ENCODE results near the gene ECHDC3. TPM values are rescaled to one million over a fixed set of nuclear protein-coding genes. Genes with fewer than 3 reads are reported as not detected.

ECHDC3 gene
- total RNA-seq, 2 experiments from 2014 or later, result not detected

GRCh38 chr10:11798845-11799735, 56.9 kb downstream of the ECHDC3 start:
- Histone ChIP-seq H3K36me3 (ENCODE audit: insufficient read depth, low read length) (no peaks in the 10 kb centered on the region), H3K4me1 (ENCODE audit: insufficient read depth, low read length, poor library complexity, severe bottlenecking) (peaks cover 10% of the 10 kb centered on the region), H3K27ac (ENCODE audit: low read depth, low read length, poor library complexity, severe bottlenecking) (no peak overlapping the region), H3K4me3 (ENCODE audit: low read depth, low read length, poor library complexity, severe bottlenecking) (no peak overlapping the region), H3K4me2 (ENCODE audit: low read length) (0 out of 2 replicates have a peak overlapping the region, but pooled peaks have one; percentile 18), H3K9me2 (ENCODE audit: insufficient read depth, low read length) (no peaks in the 10 kb centered on the region), H3K9me3 (ENCODE audit: low read length) (no peaks in the 10 kb centered on the region), H2AFZ (ENCODE audit: low read length) (peak overlapping the region; percentile 73), H3K79me2 (ENCODE audit: insufficient read depth, low read depth, low read length) (no peaks in the 10 kb centered on the region), H4K20me1 (ENCODE audit: insufficient read depth, low read length) (no peaks in the 10 kb centered on the region)
- CTCF ChIA-PET (ENCODE audit: unreplicated experiment), result interaction anchor here (0.6 kb wide), 1 partner anchor 317 kb away, joined by 3 read pairs; no protein-coding TSS in a partner anchor
- TF ChIP-seq CTCF (conservative IDR thresholded peaks at IDR 0.05; ENCODE audit: low read length) (no peak), EZH2phosphoT487 (IDR thresholded peaks at IDR 0.05; ENCODE audit: borderline replicate concordance, low read depth, low read length) (no peak)
- BruUV-seq (replicated peaks), result no TSS peak
- peak; percentile 4 for DNase-seq (ENCODE audit: low spot score)
- intact Hi-C loops (cut with micrococcal nuclease; ENCODE audit: unreplicated experiment), result no loop called here
- POLR2A ChIA-PET, result interaction anchor here (0.5 to 0.6 kb wide), 3 partner anchors 195 to 872 kb away, joined by 3 read pairs; no protein-coding TSS in a partner anchor

GRCh38 chr10:11799736-11800080, 57.5 kb downstream of the ECHDC3 start:
- no peak for TF ChIP-seq CTCF (conservative IDR thresholded peaks at IDR 0.05; ENCODE audit: low read length)
- TF ChIP-seq EZH2phosphoT487 (IDR thresholded peaks at IDR 0.05; ENCODE audit: borderline replicate concordance, low read depth, low read length), result no peak
- ChIA-PET POLR2A (interaction anchor here (0.6 kb wide), 1 partner anchor 401 kb away, joined by 3 read pairs; no protein-coding TSS in a partner anchor), CTCF (ENCODE audit: unreplicated experiment) (interaction anchor here (0.6 kb wide), 1 partner anchor 317 kb away, joined by 3 read pairs; no protein-coding TSS in a partner anchor)
- Histone ChIP-seq H2AFZ (ENCODE audit: low read length) (no peak overlapping the region), H3K4me2 (ENCODE audit: low read length) (no peak overlapping the region), H3K9me2 (ENCODE audit: insufficient read depth, low read length) (no peaks in the 10 kb centered on the region), H3K4me1 (ENCODE audit: insufficient read depth, low read length, poor library complexity, severe bottlenecking) (peaks cover 10% of the 10 kb centered on the region), H3K36me3 (ENCODE audit: insufficient read depth, low read length) (no peaks in the 10 kb centered on the region), H3K79me2 (ENCODE audit: insufficient read depth, low read depth, low read length) (no peaks in the 10 kb centered on the region), H4K20me1 (ENCODE audit: insufficient read depth, low read length) (no peaks in the 10 kb centered on the region), H3K4me3 (ENCODE audit: low read depth, low read length, poor library complexity, severe bottlenecking) (no peak overlapping the region), H3K9me3 (ENCODE audit: low read length) (no peaks in the 10 kb centered on the region), H3K27ac (ENCODE audit: low read depth, low read length, poor library complexity, severe bottlenecking) (no peak overlapping the region)
- no TSS peak for BruUV-seq (replicated peaks)
- no peak for DNase-seq (ENCODE audit: low spot score)
- intact Hi-C loops (cut with micrococcal nuclease; ENCODE audit: unreplicated experiment), result no loop called here

- Histone ChIP-seq H3K9me3 (ENCODE audit: low read length) (no peaks in the 10 kb centered on the region), H3K4me1 (ENCODE audit: insufficient read depth, low read length, poor library complexity, severe bottlenecking) (no peaks in the 10 kb centered on the region), H3K36me3 (ENCODE audit: insufficient read depth, low read length) (no peaks in the 10 kb centered on the region), H2AFZ (ENCODE audit: low read length) (no peak overlapping the region), H3K4me3 (ENCODE audit: low read depth, low read length, poor library complexity, severe bottlenecking) (no peak overlapping the region), H3K4me2 (ENCODE audit: low read length) (no peak overlapping the region), H3K27ac (ENCODE audit: low read depth, low read length, poor library complexity, severe bottlenecking) (no peak overlapping the region), H3K9me2 (ENCODE audit: insufficient read depth, low read length) (no peaks in the 10 kb centered on the region), H4K20me1 (ENCODE audit: insufficient read depth, low read length) (no peaks in the 10 kb centered on the region), H3K79me2 (ENCODE audit: insufficient read depth, low read depth, low read length) (no peaks in the 10 kb centered on the region)
- ChIA-PET CTCF (ENCODE audit: unreplicated experiment) (no interaction called here), POLR2A (no interaction called here)
- intact Hi-C loops (cut with micrococcal nuclease; ENCODE audit: unreplicated experiment), result no loop called here
- TF ChIP-seq EZH2phosphoT487 (IDR thresholded peaks at IDR 0.05; ENCODE audit: borderline replicate concordance, low read depth, low read length) (no peak), CTCF (conservative IDR thresholded peaks at IDR 0.05; ENCODE audit: low read length) (no peak)
- no peak for DNase-seq (ENCODE audit: low spot score)
- no TSS peak for BruUV-seq (replicated peaks)
Observed at GRCh38 chr10:11804336-11804735, 62.2 kb downstream of the ECHDC3 start.
